A549 treated with Hydrocortisone at 1 μM for 4 hours (cell line): ENCODE measurements around the gene TBL2. TPM values are rescaled to one million over a fixed set of nuclear protein-coding genes. Genes with fewer than 3 reads are reported as not detected.

Experiments
- total RNA-seq: library from RNA; stranded (reverse); fragments of 200-300 nt; extraction: Qiagen RNA extraction; gene quantifications from 5 replicates; pipeline ENCODE4 v1.2.3, GENCODE V29; 2022

Gene TBL2
- 49.3 to 61.5 TPM (median 51.4 TPM) in 5 replicates for total RNA-seq

GRCh38 chr7:73578342-73579128 lies at the start of gene TBL2:
Gene TBL2 (minus strand): TSS chr7:73578579. CDS start chr7:73578549, 30 bp downstream.

GRCh38 chr7:73623798-73624668 lies 45.7 kb upstream of the TBL2 start, which contains the start of gene MLXIPL:
Gene MLXIPL (minus strand): TSS chr7:73624522. CDS start chr7:73624492, 30 bp downstream.

GRCh38 chr7:73557397-73558257 lies 20.8 kb downstream of the TBL2 start, which contains the start of gene BCL7B:
Gene BCL7B (minus strand): TSS chr7:73557690. CDS start chr7:73557578, 112 bp downstream.

GRCh38 chr7:73522105-73522872 lies 56.1 kb downstream of the TBL2 start, which contains the start of gene BAZ1B:
Gene BAZ1B (minus strand): TSS chr7:73522293. CDS start chr7:73521933, 360 bp downstream.

Other genes starting within 250 kb of the TBL2 start
- gene FZD9, start 144.8 kb downstream of the TBL2 start, total RNA-seq = 1.5 to 2.1 TPM (median 2.0 TPM) in 5 replicates
- gene BAZ1B, start 56.3 kb downstream of the TBL2 start, total RNA-seq = 49.4 to 74.8 TPM (median 54.3 TPM) in 5 replicates
- 59.8 to 73.6 TPM (median 68.5 TPM) in 5 replicates for gene BCL7B, start 20.9 kb downstream of the TBL2 start, total RNA-seq
- 0.75 to 1.2 TPM (median 1.1 TPM) in 5 replicates for gene MLXIPL, start 45.9 kb upstream of the TBL2 start, total RNA-seq
- gene VPS37D, start 89.3 kb upstream of the TBL2 start, total RNA-seq = 3.1 to 5.7 TPM (median 4.8 TPM) in 5 replicates
- 7.5 to 10.1 TPM (median 9.8 TPM) in 5 replicates for gene DNAJC30, start 104.9 kb upstream of the TBL2 start, total RNA-seq
- gene BUD23, start 105.0 kb upstream of the TBL2 start, total RNA-seq = 123 to 168 TPM (median 132 TPM) in 5 replicates
- gene STX1A, start 141.1 kb upstream of the TBL2 start, total RNA-seq = 68.6 to 73.4 TPM (median 71.1 TPM) in 5 replicates
- gene ABHD11, start 160.2 kb upstream of the TBL2 start, total RNA-seq = 20.5 to 27.5 TPM (median 25.9 TPM) in 5 replicates
- 1.6 to 3.8 TPM (median 3.4 TPM) in 5 replicates for gene CLDN3, start 191.7 kb upstream of the TBL2 start, total RNA-seq